Measurements from ENCODE around the gene API5. TPM values are rescaled to one million over a fixed set of nuclear protein-coding genes. Genes with fewer than 3 reads are reported as not detected.

Gene API5
- total and polyA plus RNA-seq, 2 experiments from 2014 or later = 36.1 to 144 TPM

Small RNA genes lying within 50 kb of the gene (small RNA-seq; reads per million reads assigned to genes)
- not detected for gene RF00019 (ENCODE audit: low replicate concordance)

Other genes with a start within 250 kb of the API5 start
- 73.3 and 87.9 TPM in 2 replicates for gene TTC17, start 46.9 kb downstream of the API5 start, total RNA-seq (2014; rRNA removed; shearing (Covaris generic))
- 49.9 and 59.3 TPM in 2 replicates for gene TTC17, start 46.9 kb downstream of the API5 start, polyA plus RNA-seq (2016; fragmentation: Nextera tagmentation; extraction: Ambion mirVana)